A673 (cell line): ENCODE measurements around the gene MYEOV. TPM values are rescaled to one million over a fixed set of nuclear protein-coding genes. Genes with fewer than 3 reads are reported as not detected.

Source experiments
- BruUV-seq: library from RNA; stranded (reverse); fragments of 400-500 nt; replicated peaks from 2 replicates; lab custom pipeline; 2021; lab: Mats Ljungman, UMichigan
- CTCF ChIA-PET: fragments of 300-600 bp; sonication (Branson Sonifier 250); formaldehyde crosslinking; loops from one replicate; lab custom pipeline; 2022; ENCODE audit warnings: antibody characterized with exemption; lab: Charles Lee
- POLR2A ChIA-PET: fragments of 300-600 bp; sonication (Branson Sonifier 250); formaldehyde crosslinking; loops from one replicate; lab custom pipeline; 2022; ENCODE audit warnings: antibody characterized with exemption; ENCODE audit not compliant: low non-redundant PET; lab: Charles Lee
- DNase-seq: peaks from one replicate; pipeline ENCODE4 v3.0.0-alpha.2; 2015; ENCODE audit warnings: low spot score
- H3K27ac ChIP-seq: fragments of 200-600 bp; sonication (generic); 2 replicates; pipeline ENCODE4 v1.5.1; 2016; ENCODE audit warnings: mixed run types, low read depth, mild to moderate bottlenecking, mixed read lengths, antibody characterized with exemption, low read length; ENCODE audit not compliant: poor library complexity, severe bottlenecking
- H3K27me3 ChIP-seq: fragments of 200-600 bp; sonication (generic); replicated peaks from 2 replicates; pipeline ENCODE4 v1.6.1; 2017; ENCODE audit warnings: mixed run types, low read depth, mild to moderate bottlenecking, mixed read lengths, antibody characterized with exemption, low read length; ENCODE audit not compliant: insufficient read depth, poor library complexity
- H3K36me3 ChIP-seq: fragments of 200-600 bp; sonication (generic); 2 replicates; pipeline ENCODE4 v1.6.1; 2016; ENCODE audit warnings: mixed run types, mild to moderate bottlenecking, mixed read lengths, antibody characterized with exemption, low read length; ENCODE audit not compliant: insufficient read depth, poor library complexity, severe bottlenecking
- H3K4me1 ChIP-seq: fragments of 200-600 bp; sonication (generic); 2 replicates; pipeline ENCODE4 v1.6.1; 2017; ENCODE audit warnings: mixed run types, mild to moderate bottlenecking, mixed read lengths, antibody characterized with exemption, low read length; ENCODE audit not compliant: insufficient read depth, poor library complexity, severe bottlenecking
- H3K4me3 ChIP-seq: fragments of 200-600 bp; sonication (generic); 2 replicates; pipeline ENCODE4 v1.5.1; 2016; ENCODE audit warnings: low read depth, mixed run types, mild to moderate bottlenecking, mixed read lengths, low read length; ENCODE audit not compliant: poor library complexity, severe bottlenecking
- H3K9me3 ChIP-seq: fragments of 200-600 bp; sonication (generic); 2 replicates; pipeline ENCODE4 v1.6.1; 2016; ENCODE audit warnings: mixed run types, low read depth, mild to moderate bottlenecking, mixed read lengths, antibody characterized with exemption, low read length; ENCODE audit not compliant: poor library complexity, severe bottlenecking
- CTCF ChIP-seq: fragments of 300-800, 200-600 bp; sonication (generic); conservative IDR thresholded peaks from 2 replicates; pipeline ENCODE4 v1.5.1; 2017; ENCODE audit warnings: low read depth, mild to moderate bottlenecking, antibody characterized with exemption, low read length, moderate library complexity, mixed read lengths
- EZH2 ChIP-seq: fragments of 200-600 bp; sonication (generic); IDR thresholded peaks from 2 replicates; pipeline ENCODE4 v1.6.1; 2017; ENCODE audit warnings: borderline replicate concordance, low read depth, mild to moderate bottlenecking, mixed read lengths, antibody characterized with exemption, low read length; ENCODE audit not compliant: poor library complexity, severe bottlenecking
- intact Hi-C: fragments of 100-400 bp; cut with micrococcal nuclease; formaldehyde crosslinking; loops from one replicate; pipeline ENCODE4 v1.10.0; 2022; ENCODE audit not compliant: unreplicated experiment
- total RNA-seq: library from RNA; stranded (reverse); gene quantifications from 2 replicates; pipeline ENCODE4 v1.2.3, GENCODE V29; 2021

Gene MYEOV
- total RNA-seq, 1 experiment from 2014 or later, result 174 TPM

- H3K9me3 ChIP-seq, result no peaks in the 10 kb centered on the region
- intact Hi-C loops, result no loop called here
These were observed 868 bp upstream of the MYEOV start for GRCh38 chr11:69293087-69293486.

DNA sequence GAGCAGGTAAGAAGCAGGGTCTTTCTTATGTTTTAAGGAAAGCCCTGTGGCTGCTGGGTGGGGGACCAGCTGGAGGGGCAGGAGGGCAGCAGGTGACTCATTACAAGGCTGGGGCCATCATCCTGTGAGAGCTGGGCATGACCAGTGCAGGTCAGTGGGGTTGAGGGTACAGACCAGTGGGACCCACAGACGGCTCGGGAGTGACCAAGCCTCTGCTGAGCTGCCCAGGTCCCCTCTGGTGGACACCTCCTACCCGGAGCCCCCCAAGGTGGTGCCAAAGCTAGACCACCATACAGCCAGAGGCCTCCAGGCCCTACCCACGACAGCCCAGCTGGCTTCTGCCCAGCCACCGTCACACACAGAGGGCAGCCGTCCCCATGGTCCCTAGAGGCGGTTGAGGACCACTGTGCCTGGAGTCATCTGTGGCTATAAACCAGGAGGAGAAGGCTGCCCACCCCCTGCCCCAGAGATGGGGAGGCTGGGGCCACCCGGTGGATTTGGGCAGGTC, 670 bp downstream of the MYEOV start:
- CTCF ChIA-PET, result interaction anchor here (0.6 to 0.8 kb wide), 2 partner anchors 112 to 375 kb away, joined by 6 to 7 read pairs; no protein-coding TSS in a partner anchor
- TF ChIP-seq EZH2 (no peak), CTCF (no peak)
- peak overlapping the region; percentile 92 for H3K27ac ChIP-seq
- no peak for DNase-seq
- H3K36me3 ChIP-seq, result peaks cover 42% of the 10 kb centered on the region
- no peaks in the 10 kb centered on the region for H3K27me3 ChIP-seq
- POLR2A ChIA-PET, result interaction anchor here (0.6 kb wide), 1 partner anchor 40 kb away, joined by 3 read pairs; no protein-coding TSS in a partner anchor
- peak overlapping the region; percentile 77 for H3K4me3 ChIP-seq
- peaks cover 48% of the 10 kb centered on the region for H3K4me1 ChIP-seq
- intact Hi-C loops, result loop anchor here (5.0 kb wide), 3 partner anchors 58 to 343 kb away; no protein-coding TSS in a partner anchor
- H3K9me3 ChIP-seq, result no peaks in the 10 kb centered on the region
- TSS peak; percentile 43 for BruUV-seq

More at GRCh38 chr11:69293087-69293486, 868 bp upstream of the MYEOV start:
- peaks cover 27% of the 10 kb centered on the region for H3K36me3 ChIP-seq
- no peak overlapping the region for H3K4me3 ChIP-seq
- peak; percentile 55 for DNase-seq
- peaks cover 33% of the 10 kb centered on the region for H3K4me1 ChIP-seq
- TF ChIP-seq CTCF (no peak), EZH2 (no peak)
- no TSS peak for BruUV-seq
- CTCF ChIA-PET, result interaction anchor here (0.6 to 1.3 kb wide), 9 partner anchors 11 to 391 kb away, joined by 3 to 11 read pairs (median 4); no protein-coding TSS in a partner anchor
- POLR2A ChIA-PET, result no interaction called here
- H3K27ac ChIP-seq, result peak overlapping the region; percentile 66
- no peaks in the 10 kb centered on the region for H3K27me3 ChIP-seq

- peaks cover 56% of the 10 kb centered on the region for H3K4me1 ChIP-seq
- no peaks in the 10 kb centered on the region for H3K9me3 ChIP-seq
- CTCF ChIA-PET, result no interaction called here
- POLR2A ChIA-PET, result no interaction called here
- no TSS peak for BruUV-seq
- no peaks in the 10 kb centered on the region for H3K27me3 ChIP-seq
- H3K4me3 ChIP-seq, result peak overlapping the region; percentile 77
- intact Hi-C loops, result loop anchor here (5.0 kb wide), 3 partner anchors 57 to 342 kb away; no protein-coding TSS in a partner anchor
- DNase-seq, result no peak
- peak overlapping the region; percentile 92 for H3K27ac ChIP-seq
- no peak for TF ChIP-seq CTCF
- no peak for TF ChIP-seq EZH2
- peaks cover 48% of the 10 kb centered on the region for H3K36me3 ChIP-seq
These were observed 1.4 kb downstream of the MYEOV start for GRCh38 chr11:69295079-69295994.
